GM18505 (cell line): ENCODE results near the gene FTO.

Experiments used
- ATAC-seq: cut with Tn5 transposase; IDR thresholded peaks from one replicate; pipeline ENCODE4 v1.9.1; 2021; ENCODE audit not compliant: unreplicated experiment
- POLR2A ChIP-seq: IDR thresholded peaks from 4 replicates; pipeline ENCODE4 v1.6.1; 2011; ENCODE audit warnings: borderline replicate concordance; ENCODE audit not compliant: insufficient read depth, insufficient read length; ENCODE audit errors: extremely low read depth

FTO gene

GRCh38 chr16:54072237-54072636, 368.3 kb downstream of the FTO start:
- TF ChIP-seq POLR2A = no peak
- no peak for ATAC-seq

- ATAC-seq = no peak
These were observed 369.4 kb downstream of the FTO start for GRCh38 chr16:54073356-54073755.

GRCh38 chr16:54075446-54075845, 371.5 kb downstream of the FTO start:
- ATAC-seq = no peak
- no peak for TF ChIP-seq POLR2A

More at GRCh38 chr16:54073356-54073755, 369.4 kb downstream of the FTO start:
- TF ChIP-seq POLR2A = no peak

- TF ChIP-seq POLR2A = no peak
- ATAC-seq = no peak
These were observed 372.1 kb downstream of the FTO start for GRCh38 chr16:54076006-54076504.

- TF ChIP-seq POLR2A = no peak
- ATAC-seq = no peak
These were observed 373.3 kb downstream of the FTO start for GRCh38 chr16:54077050-54077821.

DNA sequence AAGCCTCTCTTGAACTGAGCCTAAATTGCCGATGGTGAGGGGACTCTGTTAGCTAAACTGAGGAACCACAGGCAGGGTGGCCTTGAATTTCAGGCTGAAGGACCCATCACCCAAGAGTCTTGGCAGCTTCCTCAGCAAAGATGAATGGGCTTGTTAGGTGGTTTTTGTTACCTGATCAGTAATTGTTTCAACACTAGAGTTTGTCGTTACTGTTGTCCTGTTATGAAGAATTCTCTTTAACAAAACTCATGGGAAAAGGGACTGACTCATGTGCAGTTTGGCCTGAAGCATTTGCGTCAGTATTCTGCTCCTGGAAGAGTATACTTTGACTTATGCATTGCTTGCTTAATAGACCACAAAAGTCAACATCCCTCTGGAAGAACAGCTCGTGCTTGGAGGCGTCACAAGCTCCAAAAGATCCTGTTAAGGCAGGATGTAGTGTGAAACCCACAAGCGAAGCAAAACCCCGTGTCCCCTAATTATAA, 376.6 kb downstream of the FTO start:
- ATAC-seq = no peak
- no peak for TF ChIP-seq POLR2A

- ATAC-seq = no peak
- TF ChIP-seq POLR2A = no peak
These were observed 382.8 kb downstream of the FTO start for GRCh38 chr16:54086791-54087190.

DNA sequence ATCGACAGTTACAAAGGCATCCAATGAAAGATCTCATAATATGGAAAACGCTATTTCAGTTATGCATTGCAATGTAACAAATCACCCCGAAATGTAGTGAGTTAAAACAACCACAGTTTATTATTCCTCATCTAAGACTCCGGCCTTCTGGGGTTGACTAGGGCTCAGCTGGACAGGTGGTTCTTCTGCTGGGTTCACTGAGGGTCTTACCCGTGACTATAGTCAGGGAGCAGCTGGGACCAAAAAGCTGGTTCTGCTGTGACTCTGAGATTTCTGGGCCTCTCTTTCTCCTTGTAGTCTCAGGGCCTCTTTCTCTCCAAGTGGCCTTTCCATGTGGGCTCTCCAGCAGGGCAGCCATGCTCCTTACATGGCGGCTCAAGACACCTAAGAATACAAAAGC, 386.6 kb downstream of the FTO start:
- no peak for ATAC-seq
- TF ChIP-seq POLR2A = no peak

DNA sequence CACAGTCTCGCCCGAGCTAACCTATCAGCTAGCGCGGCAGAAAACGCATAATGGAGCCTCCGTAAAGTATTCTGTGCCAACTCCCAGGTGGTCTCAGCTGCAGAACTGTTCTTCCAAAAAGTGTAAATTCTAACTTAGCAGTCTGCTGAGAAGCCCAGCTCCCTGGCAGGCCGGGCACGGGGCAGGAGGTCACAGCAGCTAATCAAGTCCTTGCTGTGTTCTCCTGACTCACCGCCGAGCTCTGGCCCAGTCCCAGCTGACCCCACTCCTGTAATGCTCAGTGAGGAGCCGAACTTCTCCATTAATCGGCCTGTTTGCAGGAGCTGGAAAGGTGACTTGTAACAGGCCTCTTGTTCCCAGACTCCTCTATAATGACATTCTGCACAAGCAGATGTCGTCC, 389.3 kb downstream of the FTO start:
- no peak for TF ChIP-seq POLR2A

DNA sequence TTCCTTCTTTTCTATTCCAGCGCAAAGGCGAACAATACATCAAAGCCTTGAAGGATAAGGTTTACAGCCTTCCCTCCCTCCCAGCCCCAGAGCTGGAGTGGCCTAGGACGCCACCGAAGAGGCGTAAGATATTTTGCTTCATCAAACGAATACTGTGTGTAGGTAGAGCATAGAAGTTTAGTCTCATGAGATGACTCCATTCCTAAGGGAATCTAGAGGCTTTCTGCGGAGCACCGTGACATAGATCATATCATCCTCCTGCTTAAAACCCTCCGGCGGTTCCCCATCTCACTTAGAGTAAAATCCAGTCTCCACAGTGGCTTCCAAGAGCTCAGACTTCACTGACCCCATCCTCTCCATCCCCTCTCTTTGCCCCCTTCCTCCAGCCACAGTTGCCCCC, 390.7 kb downstream of the FTO start:
- ATAC-seq = no peak
- TF ChIP-seq POLR2A = no peak

More for the DNA sequence above, 389.3 kb downstream of the FTO start:
- no peak for ATAC-seq

- ATAC-seq = no peak
- TF ChIP-seq POLR2A = no peak
These were observed 392.7 kb downstream of the FTO start for GRCh38 chr16:54096607-54097006.

DNA sequence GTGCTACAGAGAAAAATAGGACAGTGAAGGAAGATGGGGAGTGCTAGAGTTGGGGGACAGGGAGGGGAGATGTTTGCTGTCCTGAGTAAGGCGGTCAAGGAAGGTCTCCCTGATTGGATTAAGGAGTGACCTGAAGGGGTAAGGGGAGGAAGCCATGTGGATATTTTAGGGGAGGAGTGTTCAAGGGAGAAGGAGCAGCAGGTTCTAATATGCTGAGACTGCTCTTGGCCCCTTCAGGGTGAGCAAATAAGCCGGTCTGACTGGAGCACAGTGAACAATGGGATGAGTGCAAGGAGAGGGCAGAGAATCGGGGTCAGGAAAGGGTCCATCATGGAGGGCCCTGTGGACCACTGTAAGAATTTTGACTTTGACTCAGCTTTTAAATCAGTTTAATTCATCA, 393.8 kb downstream of the FTO start:
- ATAC-seq = no peak
- TF ChIP-seq POLR2A = no peak

GRCh38 chr16:54098247-54098646, 394.3 kb downstream of the FTO start:
- no peak for TF ChIP-seq POLR2A
- no peak for ATAC-seq

GRCh38 chr16:54099627-54100026, 395.7 kb downstream of the FTO start:
- ATAC-seq = no peak
- no peak for TF ChIP-seq POLR2A
